GM23248 (cell line): ENCODE measurements around the gene ARID4B. TPM values are rescaled to one million over a fixed set of nuclear protein-coding genes. Genes with fewer than 3 reads are reported as not detected.
A peak's percentile ranks its signal among the peaks of the same experiment; 100 is the strongest.

Experiments
- DNase-seq: peaks from one replicate; pipeline ENCODE4 v3.0.0-alpha.2; 2015
- H2AFZ ChIP-seq: fragments of 200-600 bp; sonication (generic); 2 replicates; pipeline ENCODE4 v1.6.1; 2016; ENCODE audit warnings: antibody characterized with exemption
- H3F3A ChIP-seq: fragments of 200-600 bp; sonication (generic); 2 replicates; pipeline ENCODE4 v1.6.1; 2016; ENCODE audit warnings: mild to moderate bottlenecking, antibody characterized with exemption, mixed run types; ENCODE audit not compliant: insufficient read depth
- H3K27ac ChIP-seq: fragments of 200-600 bp; sonication (generic); 2 replicates; pipeline ENCODE4 v1.5.1; 2016; ENCODE audit warnings: mild to moderate bottlenecking
- H3K27me3 ChIP-seq: fragments of 200-600 bp; sonication (generic); replicated peaks from 2 replicates; pipeline ENCODE4 v1.6.1; 2016; ENCODE audit warnings: mild to moderate bottlenecking; ENCODE audit not compliant: insufficient read depth
- H3K36me3 ChIP-seq: fragments of 200-600 bp; sonication (generic); 2 replicates; pipeline ENCODE4 v1.6.1; 2016; ENCODE audit warnings: low read depth, mild to moderate bottlenecking
- H3K4me1 ChIP-seq: fragments of 200-600 bp; sonication (generic); 2 replicates; pipeline ENCODE4 v1.6.1; 2016; ENCODE audit warnings: mild to moderate bottlenecking; ENCODE audit not compliant: insufficient read depth
- H3K4me2 ChIP-seq: fragments of 200-600 bp; sonication (generic); one replicate; pipeline ENCODE4 v1.6.1; 2016; ENCODE audit warnings: mild to moderate bottlenecking; ENCODE audit not compliant: unreplicated experiment
- H3K4me3 ChIP-seq: fragments of 200-600 bp; sonication (generic); 2 replicates; pipeline ENCODE4 v1.5.1; 2016; ENCODE audit warnings: mild to moderate bottlenecking
- H3K79me2 ChIP-seq: fragments of 200-600 bp; sonication (generic); 2 replicates; pipeline ENCODE4 v1.6.1; 2016; ENCODE audit warnings: mild to moderate bottlenecking; ENCODE audit not compliant: insufficient read depth
- H3K9ac ChIP-seq: fragments of 200-600 bp; sonication (generic); 2 replicates; pipeline ENCODE4 v1.6.1; 2016; ENCODE audit warnings: mild to moderate bottlenecking
- H3K9me2 ChIP-seq: fragments of 200-600 bp; sonication (generic); 2 replicates; pipeline ENCODE4 v1.6.1; 2016; ENCODE audit warnings: mixed run types, mild to moderate bottlenecking, moderate library complexity; ENCODE audit not compliant: insufficient read depth
- H3K9me3 ChIP-seq: fragments of 200-600 bp; sonication (generic); one replicate; pipeline ENCODE4 v1.6.1; 2017; ENCODE audit warnings: low read depth
- H4K20me1 ChIP-seq: fragments of 200-600 bp; sonication (generic); 2 replicates; pipeline ENCODE4 v1.6.0; 2016; ENCODE audit not compliant: insufficient read depth
- EZH2 ChIP-seq: fragments of 200-600 bp; sonication (generic); IDR thresholded peaks from 2 replicates; pipeline ENCODE4 v1.6.1; 2018; ENCODE audit warnings: antibody characterized with exemption, mild to moderate bottlenecking; ENCODE audit not compliant: insufficient read depth, poor library complexity, severe bottlenecking
- EZH2phosphoT487 ChIP-seq: fragments of 200-600 bp; sonication (generic); IDR thresholded peaks from 2 replicates; pipeline ENCODE4 v1.6.1; 2018; ENCODE audit warnings: antibody characterized with exemption, moderate library complexity, mild to moderate bottlenecking, low read depth; ENCODE audit not compliant: insufficient read depth
- WGBS, 2 experiments: methylation state at CpG; one replicate each; pipeline ENCODE4 v1.1.6; 2015 to 2017; ENCODE audit warnings: low lambda C conversion rate in 2 of 2, low coverage in 1 of 2; ENCODE audit errors: missing lambda C conversion rate in 2 of 2; 5-methylcytosine and 5-hydroxymethylcytosine counted together
- in situ Hi-C: fragments of 300-500 bp; cut with MboI; formaldehyde crosslinking; loops from 2 replicates; pipeline ENCODE4 v1.15.0; 2020
- polyA plus RNA-seq: library from polyadenylated mRNA; unstranded; fragments of >200 nt; fragmentation: Nextera tagmentation; extraction: Ambion mirVana; gene quantifications from 2 replicates; pipeline ENCODE4 v1.2.1, GENCODE V29; 2016
- total RNA-seq: library from RNA; depleted of rRNA; stranded (reverse); fragments of >200 nt; shearing (Covaris generic); gene quantifications from 2 replicates; pipeline ENCODE4 v1.2.3, GENCODE V29; 2014

The ARID4B gene
- total and polyA plus RNA-seq, 2 experiments from 2014 or later = 17.8 to 25.6 TPM

- H3K4me3 ChIP-seq = no peak overlapping the region
- H3K9me2 ChIP-seq = no peaks in the 10 kb centered on the region
- in situ Hi-C loops = no loop called here
- no peaks in the 10 kb centered on the region for H3K9me3 ChIP-seq
- H3K27me3 ChIP-seq = no peaks in the 10 kb centered on the region
- H3K79me2 ChIP-seq = peaks cover 17% of the 10 kb centered on the region
- 70 to 74% methylated on average over 6 of the region's 6 CpGs for WGBS, 2 experiments
- TF ChIP-seq EZH2phosphoT487 (no peak), EZH2 (no peak)
- H3K4me2 ChIP-seq = no peak overlapping the region
- H3K9ac ChIP-seq = no peak overlapping the region
- peaks cover 41% of the 10 kb centered on the region for H3F3A ChIP-seq
- peaks cover 22% of the 10 kb centered on the region for H3K36me3 ChIP-seq
- peak; percentile 17 for DNase-seq
- H2AFZ ChIP-seq = no peak overlapping the region
- H3K27ac ChIP-seq = no peak overlapping the region
- H3K4me1 ChIP-seq = peaks cover 2% of the 10 kb centered on the region; the same call in 1 of the 2 replicates
- no peaks in the 10 kb centered on the region for H4K20me1 ChIP-seq
Observed at GRCh38 chr1:235131961-235132360, 196.0 kb downstream of the ARID4B start.

- in situ Hi-C loops = no loop called here
- H3F3A ChIP-seq = peaks cover 34% of the 10 kb centered on the region
- WGBS, 2 experiments = 70 to 73% methylated on average over 7 of the region's 7 CpGs
- H3K27me3 ChIP-seq = no peaks in the 10 kb centered on the region
- no peak overlapping the region for H3K4me3 ChIP-seq
- H3K9me2 ChIP-seq = no peaks in the 10 kb centered on the region
- TF ChIP-seq EZH2phosphoT487 (no peak), EZH2 (no peak)
- H3K36me3 ChIP-seq = peaks cover 13% of the 10 kb centered on the region
- H3K9me3 ChIP-seq = no peaks in the 10 kb centered on the region
- H2AFZ ChIP-seq = no peak overlapping the region
- no peak for DNase-seq
- H3K27ac ChIP-seq = no peak overlapping the region
- H3K4me2 ChIP-seq = no peak overlapping the region
- peaks cover 28% of the 10 kb centered on the region for H3K79me2 ChIP-seq
- H3K4me1 ChIP-seq = peaks cover 11% of the 10 kb centered on the region; the same call in 1 of the 2 replicates
- H4K20me1 ChIP-seq = no peaks in the 10 kb centered on the region
- no peak overlapping the region for H3K9ac ChIP-seq
Observed at GRCh38 chr1:235130766-235131270, 197.2 kb downstream of the ARID4B start.

DNA sequence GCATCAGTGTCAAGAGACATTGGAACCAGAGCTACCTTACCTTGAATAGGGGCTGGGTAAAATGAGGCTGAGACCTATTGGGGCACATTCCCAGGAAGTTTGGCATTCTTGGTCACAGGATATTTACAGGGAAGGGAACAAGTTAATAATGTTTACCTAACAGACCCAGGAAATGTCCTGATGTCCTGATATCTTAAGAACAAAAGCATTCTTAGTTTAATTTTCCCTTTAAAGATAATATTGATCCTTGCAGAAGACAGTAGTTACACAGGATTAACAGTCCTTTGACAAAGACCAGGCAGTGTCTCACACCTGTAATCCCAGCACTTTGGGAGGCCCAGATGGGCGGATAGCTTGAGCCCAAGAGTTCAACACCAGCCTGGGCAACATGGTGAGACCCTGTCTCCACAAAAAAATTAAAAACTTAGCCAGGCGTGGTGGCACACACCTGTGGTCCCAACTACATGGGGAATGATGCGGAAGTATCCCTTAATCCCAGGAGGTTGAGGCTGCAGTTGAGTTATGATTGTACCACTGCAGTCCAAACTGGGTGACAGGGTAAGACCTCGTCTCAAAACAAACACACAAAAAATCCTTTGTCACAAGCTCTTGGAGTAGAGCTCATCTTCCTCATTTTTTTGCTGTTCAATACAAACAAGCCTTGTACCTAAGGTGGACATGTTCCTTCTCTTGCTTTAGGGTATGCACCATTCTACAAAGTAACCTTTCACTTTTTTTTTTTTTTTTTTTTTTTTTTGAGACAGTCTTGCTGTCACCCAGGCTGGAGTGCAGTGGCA is 198.0 kb downstream of the ARID4B start:
- H3K4me1 ChIP-seq = peaks cover 11% of the 10 kb centered on the region; the same call in 1 of the 2 replicates
- H3K27me3 ChIP-seq = no peaks in the 10 kb centered on the region
- H3K9me3 ChIP-seq = no peaks in the 10 kb centered on the region
- peaks cover 7% of the 10 kb centered on the region for H3K36me3 ChIP-seq
- H3K9ac ChIP-seq = no peak overlapping the region
- H3K4me2 ChIP-seq = no peak overlapping the region
- in situ Hi-C loops = no loop called here
- H3F3A ChIP-seq = peaks cover 29% of the 10 kb centered on the region
- no peak overlapping the region for H2AFZ ChIP-seq
- DNase-seq = no peak
- H3K27ac ChIP-seq = no peak overlapping the region
- TF ChIP-seq EZH2 (no peak), EZH2phosphoT487 (no peak)
- H4K20me1 ChIP-seq = no peaks in the 10 kb centered on the region
- H3K79me2 ChIP-seq = peaks cover 37% of the 10 kb centered on the region
- no peak overlapping the region for H3K4me3 ChIP-seq
- no peaks in the 10 kb centered on the region for H3K9me2 ChIP-seq
- WGBS, 2 experiments = 92 to 93% methylated on average over 4 of the region's 4 CpGs

DNA sequence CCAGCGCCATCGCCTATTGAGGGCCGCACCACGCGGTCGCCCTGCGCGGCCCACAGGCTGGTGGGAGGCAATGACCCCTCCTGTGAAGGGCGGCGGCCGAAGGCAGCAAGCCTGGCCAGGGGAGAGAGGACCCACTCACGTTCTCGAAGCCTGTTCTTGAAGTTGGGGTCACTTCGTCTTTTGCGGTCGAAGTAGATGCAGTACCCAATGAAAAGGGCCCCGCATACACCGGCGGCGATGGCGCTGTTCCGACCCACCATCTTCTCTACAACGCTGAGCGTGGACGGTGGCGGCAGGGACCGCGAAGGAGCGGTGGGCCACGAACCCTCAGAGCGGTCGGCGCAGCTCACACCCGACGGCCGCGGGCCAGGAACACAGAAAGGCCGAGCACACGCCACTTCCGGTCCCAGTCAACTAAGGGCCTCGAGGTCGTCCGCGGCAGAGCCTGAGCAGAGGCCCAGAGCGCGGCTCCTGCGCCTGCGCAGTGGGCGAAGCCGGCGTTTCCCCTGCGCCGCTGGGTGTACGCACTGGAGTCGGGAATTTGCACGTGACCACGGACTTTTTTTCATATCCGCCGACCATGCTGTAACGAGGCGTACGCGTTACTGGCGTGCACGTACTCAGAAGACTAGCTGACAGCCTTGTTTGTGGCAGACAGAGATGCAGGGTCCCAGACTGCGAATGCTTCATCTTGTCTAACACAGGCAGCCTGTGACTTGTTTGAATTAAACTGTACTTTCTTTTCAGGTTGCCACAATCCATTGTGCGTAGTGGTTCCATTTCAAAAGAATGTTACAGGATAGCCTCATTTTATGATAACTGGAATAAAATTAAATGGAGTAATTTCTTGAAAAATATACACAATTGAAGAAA is 199.3 kb downstream of the ARID4B start, which contains the start of gene TOMM20:
Gene TOMM20 (minus strand): TSS at position 382 of the 873 bp plus-strand sequence. CDS start 122 bp downstream, at position 260.
- Histone ChIP-seq H3K4me2 (peak within 1 kb of the TSS; percentile 95), H3K27ac (peak within 1 kb of the TSS; percentile 85), H3K9me3 (no peaks in the 10 kb centered on the region), H2AFZ (peak within 1 kb of the TSS; percentile 93), H3K4me3 (peak within 1 kb of the TSS; percentile 79), H3F3A (peaks cover 29% of the 10 kb centered on the region), H3K9me2 (no peaks in the 10 kb centered on the region), H3K79me2 (peaks cover 50% of the 10 kb centered on the region), H4K20me1 (peaks cover 8% of the 10 kb centered on the region; the same call in 1 of the 2 replicates), H3K4me1 (peaks cover 18% of the 10 kb centered on the region; the same call in 1 of the 2 replicates), H3K36me3 (no peaks in the 10 kb centered on the region; the same call in 1 of the 2 replicates), H3K9ac (peak within 1 kb of the TSS; percentile 96), H3K27me3 (no peaks in the 10 kb centered on the region)
- in situ Hi-C loops = no loop called here
- 2% methylated on average over 59 to 63 of the region's 67 CpGs for WGBS, 2 experiments
- DNase-seq = peak; percentile 98
- no peak for TF ChIP-seq EZH2
- TF ChIP-seq EZH2phosphoT487 = no peak
